ENCODE data around the gene DNAJC30. TPM values are rescaled to one million over a fixed set of nuclear protein-coding genes. Genes with fewer than 3 reads are reported as not detected.

DNAJC30 gene
- total RNA-seq, 1 experiment from 2014 or later = 8.5 TPM

GRCh38 chr7:73647725-73648592 lies 35.3 kb downstream of the DNAJC30 start:
- H3K36me3 ChIP-seq (ENCODE audit: control insufficient read depth in 1 of 2, insufficient read depth in 2 of 2, low read length in 2 of 2) = no peaks in the 10 kb centered on the region
- H3K9ac ChIP-seq (ENCODE audit: low read length) = peak overlapping the region; percentile 80
- H3K9me3 ChIP-seq (ENCODE audit: control insufficient read depth in 1 of 2, insufficient read depth in 1 of 2, low read depth in 1 of 2, low read length in 2 of 2) = no peaks in the 10 kb centered on the region
- H3K4me2 ChIP-seq (ENCODE audit: low read length) = peak overlapping the region; percentile 88
- intact Hi-C loops (cut with micrococcal nuclease) = no loop called here
- TF ChIP-seq ZNF274 (IDR thresholded peaks at IDR 0.05; ENCODE audit: low read depth, low read length) (no peak), POLR2AphosphoS5 (IDR thresholded peaks at IDR 0.05; ENCODE audit: low read depth, low read length) (peak; percentile 56), POLR2A (IDR thresholded peaks at IDR 0.05; ENCODE audit: borderline replicate concordance, extremely low read depth, insufficient read depth, insufficient read length) (peak; percentile 40), TCF7L2 (IDR thresholded peaks at IDR 0.05; ENCODE audit: borderline replicate concordance, extremely low read depth, insufficient read depth, insufficient read length) (peak; percentile 46), REST (IDR thresholded peaks at IDR 0.05; ENCODE audit: low read depth) (no peak), YY1 (IDR thresholded peaks at IDR 0.05; ENCODE audit: extremely low read depth, insufficient replicate concordance, low read depth, low read length) (no peak), ZFX (IDR thresholded peaks at IDR 0.05) (peak; percentile 70; the same call in 1 of the 2 replicates), EGR1 (IDR thresholded peaks at IDR 0.05; ENCODE audit: low read depth) (peak; percentile 62), MAX (IDR thresholded peaks at IDR 0.05) (peak; percentile 83)
- TF ChIP-seq, protein P1, sequence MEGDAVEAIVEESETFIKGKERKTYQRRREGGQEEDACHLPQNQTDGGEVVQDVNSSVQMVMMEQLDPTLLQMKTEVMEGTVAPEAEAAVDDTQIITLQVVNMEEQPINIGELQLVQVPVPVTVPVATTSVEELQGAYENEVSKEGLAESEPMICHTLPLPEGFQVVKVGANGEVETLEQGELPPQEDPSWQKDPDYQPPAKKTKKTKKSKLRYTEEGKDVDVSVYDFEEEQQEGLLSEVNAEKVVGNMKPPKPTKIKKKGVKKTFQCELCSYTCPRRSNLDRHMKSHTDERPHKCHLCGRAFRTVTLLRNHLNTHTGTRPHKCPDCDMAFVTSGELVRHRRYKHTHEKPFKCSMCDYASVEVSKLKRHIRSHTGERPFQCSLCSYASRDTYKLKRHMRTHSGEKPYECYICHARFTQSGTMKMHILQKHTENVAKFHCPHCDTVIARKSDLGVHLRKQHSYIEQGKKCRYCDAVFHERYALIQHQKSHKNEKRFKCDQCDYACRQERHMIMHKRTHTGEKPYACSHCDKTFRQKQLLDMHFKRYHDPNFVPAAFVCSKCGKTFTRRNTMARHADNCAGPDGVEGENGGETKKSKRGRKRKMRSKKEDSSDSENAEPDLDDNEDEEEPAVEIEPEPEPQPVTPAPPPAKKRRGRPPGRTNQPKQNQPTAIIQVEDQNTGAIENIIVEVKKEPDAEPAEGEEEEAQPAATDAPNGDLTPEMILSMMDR (IDR thresholded peaks at IDR 0.05 in 2 of 3, conservative IDR thresholded peaks at IDR 0.05 in 1 of 3; ENCODE audit: borderline replicate concordance in 1 of 3, insufficient read depth in 1 of 3, low read depth in 2 of 3, low read length in 2 of 3) = 0 out of 6 replicates have a peak, but pooled peaks of 1 of the 3 experiments have one; percentile 13
- peaks cover 13 to 39% of the 10 kb centered on the region in 2 experiments for H3K4me1 ChIP-seq (ENCODE audit: control insufficient read depth in 1 of 2, insufficient read depth in 2 of 2, low read length in 2 of 2)
- no peaks in the 10 kb centered on the region for H3K27me3 ChIP-seq (ENCODE audit: insufficient read depth, low read length)
- no peaks in the 10 kb centered on the region for H4K20me1 ChIP-seq (ENCODE audit: insufficient read depth)
- DNase-seq (ENCODE audit: low read depth, low spot score) = no peak
- ChIA-PET RAD21 (ENCODE audit: low non-redundant PET in 1 of 2, low total read pairs in 2 of 2, uncharacterized antibody in 2 of 2, unreplicated experiment in 2 of 2) (no interaction called here), CTCF (no interaction called here), POLR2A (no interaction called here)
- H3K27ac ChIP-seq (ENCODE audit: low read depth, low read length) = peak overlapping the region; percentile 72
- no peaks in the 10 kb centered on the region for H3K9me2 ChIP-seq (ENCODE audit: insufficient read depth)
- no peak overlapping the region for H2AFZ ChIP-seq (ENCODE audit: low read depth, low read length, poor library complexity, severe bottlenecking)
- no TSS peak for BruUV-seq (replicated peaks)
- ATAC-seq = peak; percentile 81
- H3K4me3 ChIP-seq (replicated peaks in 1 of 2; ENCODE audit: low read depth in 1 of 2, low read length in 2 of 2) = peak overlapping the region; percentile 64 to 65
- H3K79me2 ChIP-seq (ENCODE audit: insufficient read depth, low read length) = no peaks in the 10 kb centered on the region

All from HCT116 (cell line).